ENCODE data around the gene ZIC5. TPM values are rescaled to one million over a fixed set of nuclear protein-coding genes. Genes with fewer than 3 reads are reported as not detected.

The ZIC5 gene
- polyA plus RNA-seq, 1 donor from 2014 or later, result 0.94 TPM

- peak overlapping the region; percentile 66 for H3K9ac ChIP-seq (ENCODE audit: low read length)
- H3K27ac ChIP-seq (ENCODE audit: low read length), result no peak overlapping the region
- peak overlapping the region; percentile 68 for H3K4me3 ChIP-seq (ENCODE audit: low read length)
- no peaks in the 10 kb centered on the region for H3K36me3 ChIP-seq (ENCODE audit: insufficient read depth, low read length)
- peaks cover 7% of the 10 kb centered on the region for H4K20me1 ChIP-seq (ENCODE audit: insufficient read depth)
- no peak overlapping the region for H2AFZ ChIP-seq (ENCODE audit: low read depth, low read length)
- peak; percentile 25 for TF ChIP-seq POLR2AphosphoS5 (IDR thresholded peaks at IDR 0.05)
- no peak for TF ChIP-seq TAF1 (IDR thresholded peaks at IDR 0.05; ENCODE audit: low read depth)
- no peaks in the 10 kb centered on the region for H3K9me3 ChIP-seq (ENCODE audit: low read length)
- H3K27me3 ChIP-seq (ENCODE audit: insufficient read depth, low read depth, low read length), result peaks cover 60% of the 10 kb centered on the region
- H3K9me2 ChIP-seq (ENCODE audit: insufficient read depth, low read length), result no peaks in the 10 kb centered on the region
- H3K79me2 ChIP-seq (replicated peaks; ENCODE audit: insufficient read depth, low read length), result peaks cover 74% of the 10 kb centered on the region
- H3K4me2 ChIP-seq (ENCODE audit: low read length), result no peak overlapping the region
- no peaks in the 10 kb centered on the region for H3F3A ChIP-seq (ENCODE audit: insufficient read depth, low read length, poor library complexity, severe bottlenecking)
Observed at GRCh38 chr13:99977912-99978798, 6.6 kb upstream of the ZIC5 start.

- H3K9ac ChIP-seq (ENCODE audit: low read length), result no peak overlapping the region
- H3K79me2 ChIP-seq (replicated peaks; ENCODE audit: insufficient read depth, low read length), result peaks cover 74% of the 10 kb centered on the region
- no peak for TF ChIP-seq SMC3 (conservative IDR thresholded peaks at IDR 0.05; ENCODE audit: poor library complexity)
- TF ChIP-seq TAF1 (IDR thresholded peaks at IDR 0.05; ENCODE audit: low read depth), result no peak
- TF ChIP-seq MXI1 (conservative IDR thresholded peaks at IDR 0.05; ENCODE audit: poor library complexity, severe bottlenecking), result no peak
- TF ChIP-seq REST (IDR thresholded peaks at IDR 0.05; ENCODE audit: borderline replicate concordance), result no peak
- TF ChIP-seq EZH2 (IDR thresholded peaks at IDR 0.05; ENCODE audit: borderline replicate concordance, insufficient read depth, low read length, poor library complexity, severe bottlenecking), result no peak
- no peak for TF ChIP-seq POLR2AphosphoS5 (IDR thresholded peaks at IDR 0.05)
- no peak for TF ChIP-seq RAD21 (conservative IDR thresholded peaks at IDR 0.05)
- TF ChIP-seq CTCF (IDR thresholded peaks at IDR 0.05; ENCODE audit: poor library complexity, severe bottlenecking), result no peak
- TF ChIP-seq EP300 (conservative IDR thresholded peaks at IDR 0.05; ENCODE audit: poor library complexity, severe bottlenecking), result no peak
- H3K27ac ChIP-seq (ENCODE audit: low read length), result no peak overlapping the region
- no peaks in the 10 kb centered on the region for H3K36me3 ChIP-seq (ENCODE audit: insufficient read depth, low read length)
- H3F3A ChIP-seq (ENCODE audit: insufficient read depth, low read length, poor library complexity, severe bottlenecking), result no peaks in the 10 kb centered on the region
- peaks cover 68% of the 10 kb centered on the region for H3K27me3 ChIP-seq (ENCODE audit: insufficient read depth, low read depth, low read length)
- no peak overlapping the region for H2AFZ ChIP-seq (ENCODE audit: low read depth, low read length)
- no peak overlapping the region for H3K4me3 ChIP-seq (ENCODE audit: low read length)
- H4K20me1 ChIP-seq (ENCODE audit: insufficient read depth), result peaks cover 1% of the 10 kb centered on the region
- no peaks in the 10 kb centered on the region for H3K9me3 ChIP-seq (ENCODE audit: low read length)
- H3K9me2 ChIP-seq (ENCODE audit: insufficient read depth, low read length), result no peaks in the 10 kb centered on the region
- H3K4me2 ChIP-seq (ENCODE audit: low read length), result no peak overlapping the region
Observed at GRCh38 chr13:99977334-99977911, 5.9 kb upstream of the ZIC5 start.

Measured in neural cell (in vitro differentiated cells).